HG03175 (cell line): ENCODE results near the gene CD200R1.

ENCODE experiments used
- ATAC-seq: cut with Tn5 transposase; IDR thresholded peaks from one replicate; pipeline ENCODE4 v1.9.1; 2021; ENCODE audit warnings: mild to moderate bottlenecking, moderate library complexity; ENCODE audit not compliant: unreplicated experiment

Gene CD200R1

GRCh38 chr3:112889357-112889756, 85.5 kb downstream of the CD200R1 start:
- no peak for ATAC-seq

DNA sequence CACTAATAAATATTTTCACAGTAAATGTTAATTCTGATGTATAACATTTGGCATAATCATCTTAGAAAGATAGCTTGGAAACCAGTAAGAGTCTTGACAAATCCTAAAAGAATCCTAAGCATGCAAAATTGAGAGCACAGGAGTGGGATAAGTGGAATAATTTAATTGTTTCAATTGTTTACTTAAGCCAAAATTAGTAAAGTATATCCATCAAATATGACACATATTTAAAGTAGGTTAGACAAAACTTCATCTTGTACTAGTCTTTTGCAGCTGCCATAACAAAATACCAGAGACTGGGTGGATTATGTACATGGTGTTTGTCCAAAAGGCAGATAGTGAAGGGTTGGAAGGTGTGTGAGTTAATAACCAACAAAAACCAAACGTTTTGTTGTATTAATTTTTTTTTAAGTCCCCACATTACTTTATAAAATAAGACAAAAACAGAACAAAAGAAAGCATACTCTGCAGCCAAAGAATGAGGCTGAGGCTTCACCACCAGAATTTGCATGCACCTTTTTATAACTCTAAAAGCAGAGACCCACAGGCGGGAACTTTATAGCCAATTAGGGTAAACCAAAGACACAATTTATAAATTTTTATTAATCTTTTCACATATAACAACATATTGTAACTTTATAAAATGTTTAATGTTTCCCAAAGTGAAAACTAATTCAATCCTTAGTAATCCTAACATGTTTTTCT, 86.4 kb downstream of the CD200R1 start:
- ATAC-seq = no peak

- no peak for ATAC-seq
These were observed 90.1 kb downstream of the CD200R1 start for GRCh38 chr3:112884678-112885290.

- ATAC-seq = no peak
These were observed 93.0 kb downstream of the CD200R1 start for GRCh38 chr3:112881891-112882290.

- no peak for ATAC-seq
These were observed 99.3 kb downstream of the CD200R1 start for GRCh38 chr3:112875561-112875960.

DNA sequence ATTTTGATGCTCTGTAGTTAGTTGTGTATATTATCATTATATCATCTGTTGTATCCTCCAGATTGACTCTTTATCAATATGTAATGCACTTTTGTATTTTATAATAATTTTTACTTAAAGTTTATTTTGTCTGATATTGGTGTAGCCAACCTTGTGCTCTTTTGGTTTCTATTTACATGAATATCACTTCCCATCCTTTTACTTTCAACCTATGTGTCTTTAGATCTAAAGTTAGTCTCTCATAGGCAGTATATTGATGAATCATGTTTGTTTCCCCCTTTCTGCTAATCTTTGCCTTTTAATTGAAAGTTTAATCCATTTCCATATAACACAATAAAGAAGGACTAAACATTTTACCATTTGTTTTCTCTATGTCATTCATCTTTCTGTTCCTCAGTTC, 100.2 kb downstream of the CD200R1 start:
- ATAC-seq = peak; percentile 65

DNA sequence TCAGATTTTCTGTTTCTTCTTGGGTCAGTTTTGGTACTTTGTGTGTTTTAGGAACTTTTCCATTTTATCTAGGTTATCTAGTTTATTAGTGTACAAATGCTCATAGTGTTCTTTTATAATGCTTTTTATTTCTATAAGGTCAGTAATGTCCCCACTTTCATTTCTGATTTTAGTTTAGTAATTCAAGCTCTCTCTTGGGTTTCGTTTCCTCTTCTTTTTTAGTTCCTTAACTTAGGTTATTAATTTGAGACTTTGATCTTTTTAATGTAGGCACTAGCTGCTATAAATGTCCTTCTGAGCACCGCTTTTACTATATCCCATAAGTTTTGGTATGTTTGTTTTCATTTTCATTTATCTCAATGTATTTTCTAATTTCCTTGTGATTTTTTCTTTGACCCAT, 101.3 kb downstream of the CD200R1 start:
- ATAC-seq = no peak

GRCh38 chr3:112871735-112872134, 103.2 kb downstream of the CD200R1 start:
- no peak for ATAC-seq
